Esophagus muscularis mucosa (tissue), 4 donors: ENCODE measurements around the gene RAVER2. TPM values are rescaled to one million over a fixed set of nuclear protein-coding genes. Genes with fewer than 3 reads are reported as not detected.
A peak's percentile ranks its signal among the peaks of the same experiment; 100 is the strongest.

Source experiments
- DNase-seq: peaks from one replicate; pipeline ENCODE4 v3.0.0-alpha.2; 2017; ENCODE audit errors: extremely low spot score
- H3K27ac ChIP-seq, 4 donors: fragments of 200-600 bp; sonication (generic); replicated peaks in 1 of 4; 1 replicate in 3 of 4; 2 replicates in 1 of 4; pipeline ENCODE4 v1.5.1; 2016 to 2019; ENCODE audit warnings: mild to moderate bottlenecking in 1 of 4
- H3K27me3 ChIP-seq, 4 donors: fragments of 200-600 bp; sonication (generic); one replicate each; pipeline versions ENCODE4 v1.5.1 to v1.6.0; 2016 to 2019
- H3K36me3 ChIP-seq, 4 donors: fragments of 200-600 bp; sonication (generic); one replicate each; pipeline ENCODE4 v1.5.1; 2016 to 2019
- H3K4me1 ChIP-seq, 4 donors: fragments of 200-600 bp; sonication (generic); one replicate each; pipeline ENCODE4 v1.5.1; 2016 to 2019
- H3K4me3 ChIP-seq, 4 donors: fragments of 200-600 bp; sonication (generic); 1 replicate in 2 of 4; 2 replicates in 2 of 4; pipeline ENCODE4 v1.5.1; 2016 to 2019; ENCODE audit warnings: mild to moderate bottlenecking in 4 of 4, moderate library complexity in 1 of 4
- H3K9me3 ChIP-seq, 4 donors: fragments of 200-600 bp; sonication (generic); 1 replicate in 3 of 4; 2 replicates in 1 of 4; pipeline ENCODE4 v1.5.1; 2016 to 2019
- CTCF ChIP-seq, 3 experiments: fragments of 200-600 bp in 2 of 3; fragments of 450-650 bp in 1 of 3; sonication (generic) in 2 of 3; IDR thresholded peaks; one replicate each; pipeline ENCODE4 v1.5.1; 2017 to 2019; ENCODE audit warnings: antibody characterized with exemption in 3 of 3, mild to moderate bottlenecking in 2 of 3, moderate library complexity in 1 of 3
- EP300 ChIP-seq: sonication (generic); formaldehyde crosslinking; IDR thresholded peaks from one replicate; pipeline ENCODE4 v1.6.1; 2017; ENCODE audit warnings: antibody characterized with exemption
- POLR2A ChIP-seq: fragments of 450-650 bp; IDR thresholded peaks from one replicate; pipeline ENCODE4 v1.6.1; 2017; ENCODE audit warnings: antibody characterized with exemption, moderate library complexity, mild to moderate bottlenecking, low read depth
- POLR2AphosphoS5 ChIP-seq, 2 donors: sonication (generic); formaldehyde crosslinking; IDR thresholded peaks; one replicate each; pipeline ENCODE4 v1.6.1; 2017; ENCODE audit warnings: antibody characterized with exemption in 2 of 2
- WGBS: methylation state at CpG from one replicate; pipeline ENCODE4 v1.1.5; 2018; 5-methylcytosine and 5-hydroxymethylcytosine counted together
- intact Hi-C: fragments of 100-400 bp; cut with DNase I; formaldehyde crosslinking; loops from one replicate; pipeline ENCODE4 v1.15.1; 2023
- total RNA-seq, 4 donors: library from RNA; depleted of rRNA; stranded (reverse); fragments of >200 nt; gene quantifications; one replicate each; pipeline versions ENCODE4 v1.1.0 to v1.2.1, GENCODE V29; 2016

RAVER2 gene
- total RNA-seq, 4 donors from 2014 or later = 17.9 to 30.2 (median 22.4) TPM

DNA sequence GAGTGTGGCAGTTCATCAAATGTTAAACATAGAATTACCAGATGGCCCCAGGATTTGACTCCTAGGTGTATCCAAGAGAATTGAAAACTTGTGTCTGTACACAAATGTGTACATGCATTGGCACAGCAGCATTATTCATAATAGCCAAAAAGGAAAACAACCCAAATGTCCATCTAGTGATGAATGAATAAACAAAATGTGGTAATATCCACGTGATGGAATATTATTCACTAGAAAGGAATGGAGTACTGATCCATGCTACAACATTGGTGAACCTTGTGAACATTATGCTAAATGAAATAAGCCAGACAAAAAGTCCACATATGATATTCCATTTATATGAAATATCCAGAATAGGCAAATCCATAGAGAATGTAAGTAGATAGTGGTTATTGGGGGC, 77.7 kb downstream of the RAVER2 start:
- Histone ChIP-seq H3K27ac (no peak overlapping the region), H3K9me3 (no peaks in the 10 kb centered on the region), H3K27me3 (no peaks in the 10 kb centered on the region), H3K36me3 (no peaks in the 10 kb centered on the region), H3K4me3 (no peak overlapping the region), H3K4me1 (peaks cover 4 to 15% (median 9%) of the 10 kb centered on the region in 4 donors)
- WGBS = 38% methylated on average over 1 of the region's 1 CpG
- intact Hi-C loops = loop anchor here (1.0 to 5.0 kb wide), 2 partner anchors 135 to 555 kb away; no protein-coding TSS in a partner anchor
- TF ChIP-seq POLR2A (no peak), POLR2AphosphoS5 (IDR thresholded peaks at IDR 0.05) (no peak), CTCF (IDR thresholded peaks at IDR 0.05) (no peak), EP300 (no peak)
- no peak for DNase-seq

DNA sequence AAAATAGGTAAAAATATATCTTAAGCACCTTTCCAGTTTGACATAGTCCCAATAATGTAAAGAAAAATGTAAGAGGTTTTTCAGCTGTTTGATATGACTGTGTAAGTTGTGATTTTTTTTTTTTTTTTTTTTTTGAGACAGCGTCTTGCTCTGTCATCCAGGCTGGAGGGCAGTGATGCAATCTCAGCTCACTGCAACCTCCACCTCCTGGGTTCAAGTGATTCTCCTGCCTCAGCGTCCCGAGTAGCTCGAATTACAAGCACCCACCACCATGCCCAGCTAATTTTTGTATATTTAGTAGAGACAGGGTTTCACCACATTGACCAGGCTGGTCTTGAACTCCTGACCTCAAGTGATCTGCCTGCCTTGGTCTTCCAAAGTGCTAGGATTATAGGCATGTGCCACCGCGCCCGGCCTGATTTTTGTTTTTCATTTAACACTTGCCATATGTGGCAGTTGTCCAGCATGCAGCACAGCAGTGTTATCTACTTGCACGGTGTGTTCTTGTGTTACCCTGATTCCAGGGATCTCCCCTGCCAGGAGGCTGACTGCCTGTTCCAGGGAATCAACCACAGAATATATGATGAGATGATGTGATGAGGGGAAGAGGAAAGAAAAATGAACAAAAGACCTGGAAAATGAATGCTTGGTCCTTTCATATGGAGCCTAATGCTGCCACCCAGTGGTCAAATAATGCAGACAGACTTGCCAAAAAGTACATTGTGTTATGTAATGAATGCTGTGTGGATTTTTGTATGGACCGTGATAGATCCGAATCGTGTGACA, 79.0 kb downstream of the RAVER2 start:
- TF ChIP-seq CTCF (IDR thresholded peaks at IDR 0.05) = peak; percentile 80 to 82 (median 81)
- TF ChIP-seq POLR2AphosphoS5 (IDR thresholded peaks at IDR 0.05) = peak; percentile 19 to 41
- TF ChIP-seq EP300 = no peak
- WGBS = 47% methylated on average over 9 of the region's 11 CpGs
- no peak for DNase-seq
- intact Hi-C loops = loop anchor here (1.0 to 5.0 kb wide), 3 partner anchors 79 to 557 kb away; partner anchors contain the start of gene RAVER2
- H3K4me1 ChIP-seq = peaks cover 4 to 15% (median 9%) of the 10 kb centered on the region in 4 donors
- H3K36me3 ChIP-seq = no peaks in the 10 kb centered on the region
- H3K9me3 ChIP-seq = no peaks in the 10 kb centered on the region
- H3K27me3 ChIP-seq = no peaks in the 10 kb centered on the region
- H3K4me3 ChIP-seq = peak overlapping the region in 1 of 4 donors; percentile 15
- H3K27ac ChIP-seq = no peak overlapping the region

DNA sequence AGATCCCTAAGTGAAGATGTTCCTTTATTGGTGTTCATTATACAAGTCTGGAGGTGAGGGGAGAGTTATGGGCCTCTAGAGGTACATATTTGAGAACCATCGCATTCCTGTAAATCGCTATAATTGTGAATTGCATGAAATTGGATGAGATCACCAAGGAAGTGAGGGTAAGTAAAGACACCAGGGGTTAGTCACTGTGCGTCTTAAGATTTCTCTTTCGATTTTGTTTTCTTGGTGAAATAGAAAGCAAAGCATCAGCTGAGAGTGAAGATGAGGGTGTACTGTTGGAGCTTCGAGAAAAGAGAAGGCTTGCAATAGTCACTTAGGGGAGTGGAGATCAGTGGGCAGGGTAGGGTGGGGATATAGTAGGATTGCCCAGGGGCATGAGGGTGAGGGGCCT, 82.1 kb downstream of the RAVER2 start:
- no peaks in the 10 kb centered on the region for H3K9me3 ChIP-seq
- TF ChIP-seq CTCF (IDR thresholded peaks at IDR 0.05) (no peak), POLR2AphosphoS5 (IDR thresholded peaks at IDR 0.05) (no peak), POLR2A (no peak), EP300 (no peak)
- WGBS = 92% methylated on average over 5 of the region's 5 CpGs

GRCh38 chr1:64828829-64829228, 84.0 kb downstream of the RAVER2 start:
- 57% methylated on average over 1 of the region's 1 CpG for WGBS
- TF ChIP-seq CTCF (IDR thresholded peaks at IDR 0.05) = no peak
- no peak for TF ChIP-seq POLR2AphosphoS5 (IDR thresholded peaks at IDR 0.05)
- H3K9me3 ChIP-seq = no peaks in the 10 kb centered on the region
- no peaks in the 10 kb centered on the region for H3K27me3 ChIP-seq
- H3K4me1 ChIP-seq = peaks cover 7 to 14% (median 8%) of the 10 kb centered on the region in 4 donors
- intact Hi-C loops = no loop called here
- no peak overlapping the region for H3K27ac ChIP-seq
- H3K36me3 ChIP-seq = peaks cover 14 to 41% (median 20%) of the 10 kb centered on the region in 4 donors
- H3K4me3 ChIP-seq = no peak overlapping the region
- no peak for DNase-seq

More for the DNA sequence above, 82.1 kb downstream of the RAVER2 start:
- Histone ChIP-seq H3K36me3 (peaks cover 0 to 23% (median 3%) of the 10 kb centered on the region in 4 donors), H3K27me3 (no peaks in the 10 kb centered on the region), H3K4me3 (no peak overlapping the region), H3K27ac (no peak overlapping the region), H3K4me1 (peaks cover 7 to 15% (median 12%) of the 10 kb centered on the region in 4 donors)
- peak; percentile 70 for DNase-seq
- intact Hi-C loops = no loop called here
